SH-SY5Y (cell line): ENCODE measurements around the gene OPCML.

Source experiments
- GATA2 ChIP-seq: IDR thresholded peaks from 2 replicates; pipeline ENCODE4 v1.6.1; 2011; ENCODE audit warnings: mild to moderate bottlenecking, low read depth, low read length
- GATA3 ChIP-seq: IDR thresholded peaks from 2 replicates; pipeline ENCODE4 v1.6.1; 2011; ENCODE audit warnings: low read depth, mild to moderate bottlenecking, low read length, moderate library complexity

OPCML gene

GRCh38 chr11:133173810-133174412 is 358.4 kb downstream of the OPCML start:
- TF ChIP-seq GATA2 (peak; percentile 45; the same call in 1 of the 2 replicates), GATA3 (no peak)

- TF ChIP-seq GATA2 (no peak), GATA3 (no peak)
Measured at GRCh38 chr11:133172349-133172748, 360.0 kb downstream of the OPCML start.

GRCh38 chr11:133171374-133171773 is 360.9 kb downstream of the OPCML start:
- TF ChIP-seq GATA3 (no peak), GATA2 (no peak)

- TF ChIP-seq GATA2 (no peak), GATA3 (no peak)
Measured at GRCh38 chr11:133168016-133168415, 364.3 kb downstream of the OPCML start.

GRCh38 chr11:133166662-133167061 is 365.6 kb downstream of the OPCML start:
- no peak for TF ChIP-seq GATA3
- no peak for TF ChIP-seq GATA2

GRCh38 chr11:133164986-133165385 is 367.3 kb downstream of the OPCML start:
- TF ChIP-seq GATA2 (no peak), GATA3 (no peak)

GRCh38 chr11:133163463-133164419 is 368.6 kb downstream of the OPCML start:
- no peak for TF ChIP-seq GATA2
- TF ChIP-seq GATA3: no peak

- TF ChIP-seq GATA2 (no peak), GATA3 (no peak)
Measured at GRCh38 chr11:133162227-133162626, 370.1 kb downstream of the OPCML start.

- TF ChIP-seq GATA2: no peak
- no peak for TF ChIP-seq GATA3
Measured at GRCh38 chr11:133160754-133161153, 371.5 kb downstream of the OPCML start.

- TF ChIP-seq GATA3 (no peak), GATA2 (no peak)
Measured at GRCh38 chr11:133156986-133157745, 375.1 kb downstream of the OPCML start.

- TF ChIP-seq GATA2: no peak
- no peak for TF ChIP-seq GATA3
Measured at GRCh38 chr11:133154781-133155180, 377.5 kb downstream of the OPCML start.

GRCh38 chr11:133154076-133154475 is 378.2 kb downstream of the OPCML start:
- TF ChIP-seq GATA3 (no peak), GATA2 (no peak)

GRCh38 chr11:133153031-133153430 is 379.3 kb downstream of the OPCML start:
- TF ChIP-seq GATA2: no peak
- TF ChIP-seq GATA3: no peak

- no peak for TF ChIP-seq GATA2
- TF ChIP-seq GATA3: no peak
Measured at GRCh38 chr11:133149698-133150097, 382.6 kb downstream of the OPCML start.

- TF ChIP-seq GATA3: no peak
- no peak for TF ChIP-seq GATA2
Measured at GRCh38 chr11:133147625-133148024, 384.7 kb downstream of the OPCML start.
